Liver (tissue), 9 donors: Measurements from ENCODE around the gene DUSP1. TPM values are rescaled to one million over a fixed set of nuclear protein-coding genes. Genes with fewer than 3 reads are reported as not detected.
A peak's percentile ranks its signal among the peaks of the same experiment; 100 is the strongest.

Source experiments
- DNase-seq: peaks from one replicate; pipeline ENCODE4 v3.0.0-alpha.2; 2017; ENCODE audit warnings: low spot score
- H3K27ac ChIP-seq, 2 donors: one replicate each; pipeline ENCODE4 v1.7.0; 2013; ENCODE audit warnings: inconsistent platforms in 2 of 2, low read length in 2 of 2, control low read depth in 1 of 2, low read depth in 1 of 2, mild to moderate bottlenecking in 1 of 2
- H3K27me3 ChIP-seq, 4 donors: one replicate each; pipeline versions ENCODE4 v1.6.1 to v1.7.0; 2013; ENCODE audit warnings: low read length in 3 of 4, inconsistent platforms in 1 of 4, mild to moderate bottlenecking in 1 of 4, moderate library complexity in 1 of 4; ENCODE audit not compliant: control insufficient read depth in 4 of 4, insufficient read depth in 4 of 4
- H3K36me3 ChIP-seq, 4 donors: one replicate each; pipeline versions ENCODE4 v1.6.1 to v1.7.0; 2013; ENCODE audit warnings: low read length in 3 of 4, mild to moderate bottlenecking in 3 of 4, low read depth in 1 of 4, moderate library complexity in 1 of 4; ENCODE audit not compliant: control insufficient read depth in 4 of 4, insufficient read depth in 3 of 4
- H3K4me1 ChIP-seq, 4 donors: one replicate each; pipeline versions ENCODE4 v1.6.1 to v1.7.0; 2013; ENCODE audit warnings: low read length in 3 of 4, mild to moderate bottlenecking in 3 of 4, moderate library complexity in 1 of 4; ENCODE audit not compliant: control insufficient read depth in 4 of 4, insufficient read depth in 4 of 4
- H3K4me3 ChIP-seq, 3 donors: one replicate each; pipeline versions ENCODE4 v1.6.1 to v1.7.0; 2013; ENCODE audit warnings: low read length in 3 of 3, control low read depth in 1 of 3, low read depth in 1 of 3, mild to moderate bottlenecking in 1 of 3
- H3K9ac ChIP-seq, 2 donors: one replicate each; pipeline ENCODE4 v1.7.0; 2013; ENCODE audit warnings: low read length in 2 of 2, mild to moderate bottlenecking in 2 of 2, moderate library complexity in 2 of 2, control low read depth in 1 of 2, low read depth in 1 of 2
- H3K9me3 ChIP-seq, 4 donors: one replicate each; pipeline versions ENCODE4 v1.6.1 to v1.7.0; 2013; ENCODE audit warnings: low read length in 3 of 4; ENCODE audit not compliant: control insufficient read depth in 4 of 4
- ATF3 ChIP-seq: IDR thresholded peaks from 2 replicates; pipeline ENCODE4 v1.6.1; 2016; ENCODE audit warnings: antibody characterized with exemption
- CTCF ChIP-seq: fragments of 150-350 bp; IDR thresholded peaks from 2 replicates; pipeline ENCODE4 v1.5.1; 2017; ENCODE audit warnings: improper control_type of control experiment, low read depth, low read length; ENCODE audit not compliant: missing input control
- FOXA1 ChIP-seq: IDR thresholded peaks from 2 replicates; pipeline ENCODE4 v1.6.1; 2016; ENCODE audit warnings: antibody characterized with exemption
- FOXA2 ChIP-seq: IDR thresholded peaks from 2 replicates; pipeline ENCODE4 v1.6.1; 2016; ENCODE audit warnings: antibody characterized with exemption
- HNF4A ChIP-seq, 2 donors: conservative IDR thresholded peaks; 2 replicates each; pipeline ENCODE4 v1.6.1; 2016; ENCODE audit warnings: antibody characterized with exemption in 2 of 2, mild to moderate bottlenecking in 2 of 2
- JUND ChIP-seq, 2 donors: IDR thresholded peaks; 2 replicates each; pipeline ENCODE4 v1.6.1; 2016; ENCODE audit warnings: antibody characterized with exemption in 2 of 2
- MAX ChIP-seq: IDR thresholded peaks from 2 replicates; pipeline ENCODE4 v1.6.1; 2016; ENCODE audit warnings: antibody characterized with exemption
- NR2F2 ChIP-seq: IDR thresholded peaks from 2 replicates; pipeline ENCODE4 v1.6.1; 2016; ENCODE audit warnings: antibody characterized with exemption
- RAD21 ChIP-seq, 2 donors: IDR thresholded peaks; 2 replicates each; pipeline ENCODE4 v1.6.1; 2016; ENCODE audit warnings: antibody characterized with exemption in 2 of 2, mild to moderate bottlenecking in 2 of 2
- REST ChIP-seq: IDR thresholded peaks from 2 replicates; pipeline ENCODE4 v1.6.1; 2016; ENCODE audit warnings: antibody characterized with exemption, mild to moderate bottlenecking
- RXRA ChIP-seq, 2 donors: IDR thresholded peaks; 2 replicates each; pipeline ENCODE4 v1.6.1; 2017 to 2018; ENCODE audit warnings: antibody characterized with exemption in 2 of 2, mild to moderate bottlenecking in 1 of 2
- TAF1 ChIP-seq: conservative IDR thresholded peaks from 2 replicates; pipeline ENCODE4 v1.6.1; 2016; ENCODE audit warnings: antibody characterized with exemption, mild to moderate bottlenecking
- ZBTB33 ChIP-seq: IDR thresholded peaks from 2 replicates; pipeline ENCODE4 v1.6.1; 2016; ENCODE audit warnings: antibody characterized with exemption
- WGBS: extraction: QIAGEN DNeasy Blood & Tissue Kit; methylation state at CpG from one replicate; pipeline ENCODE4 v1.1.7; 2013; 5-methylcytosine and 5-hydroxymethylcytosine counted together
- polyA plus RNA-seq, 2 donors: library from polyadenylated mRNA; stranded (reverse) in 1 of 2; unstranded in 1 of 2; fragments of 200-250 nt in 1 of 2; fragments of >200 nt in 1 of 2; fragmentation: Nextera tagmentation in 1 of 2; extraction: Ambion mirVana in 1 of 2; gene quantifications; one replicate each; pipeline versions ENCODE4 v1.2.1 to v1.2.3, GENCODE V29; 2013 to 2015
- total RNA-seq, 2 donors: library from RNA; depleted of rRNA; stranded (reverse); fragments of >200 nt; gene quantifications; one replicate each; pipeline ENCODE4 v1.2.3, GENCODE V29; 2014
- donor health status: healthy.
- donor health status: healthy.
- donor health status: healthy.
- donor health status: healthy.
- donor health status: healthy.

The DUSP1 gene
- total and polyA plus RNA-seq, 4 donors = 53.2 to 237 (median 110) TPM

GRCh38 chr5:172724242-172725183, 46.5 kb downstream of the DUSP1 start (continued):
- TF ChIP-seq ZBTB33 (peak; percentile 92), FOXA2 (peak; percentile 96), TAF1 (peak; percentile 29)

- Histone ChIP-seq H3K4me1 (peaks cover 19 to 47% (median 38%) of the 10 kb centered on the region in 4 donors), H3K27me3 (no peaks in the 10 kb centered on the region), H3K4me3 (no peak overlapping the region), H3K9ac (no peak overlapping the region), H3K36me3 (no peaks in the 10 kb centered on the region), H3K27ac (no peak overlapping the region), H3K9me3 (no peaks in the 10 kb centered on the region)
- WGBS = 62% methylated on average over 2 of the region's 2 CpGs
- TF ChIP-seq ATF3 = no peak
- no peak for TF ChIP-seq REST
- TF ChIP-seq NR2F2 = no peak
- TF ChIP-seq HNF4A (conservative IDR thresholded peaks at IDR 0.05) = no peak
- TF ChIP-seq CTCF = no peak
- no peak for TF ChIP-seq TAF1
- TF ChIP-seq RAD21 (IDR thresholded peaks at IDR 0.05) = no peak
- TF ChIP-seq FOXA1 = no peak
- no peak for TF ChIP-seq JUND (IDR thresholded peaks at IDR 0.05)
- no peak for TF ChIP-seq MAX
- no peak for TF ChIP-seq FOXA2
- TF ChIP-seq RXRA (IDR thresholded peaks at IDR 0.05) = no peak
- no peak for DNase-seq
Observed at GRCh38 chr5:172723508-172723907, 47.5 kb downstream of the DUSP1 start.
